Epidermal melanocyte (primary cell): ENCODE results near the gene ZFY.
A peak's percentile ranks its signal among the peaks of the same experiment; 100 is the strongest.
"Not testable (repeated sequence)": the region's sequence is repeated elsewhere in the genome, so short reads cannot be mapped to it uniquely, and the experiment has no call there.

ENCODE experiments used
- DNase-seq: peaks from one replicate; pipeline ENCODE4 v3.0.0; 2011; ENCODE audit warnings: low spot score; ENCODE audit not compliant: insufficient read length

ZFY gene

DNA sequence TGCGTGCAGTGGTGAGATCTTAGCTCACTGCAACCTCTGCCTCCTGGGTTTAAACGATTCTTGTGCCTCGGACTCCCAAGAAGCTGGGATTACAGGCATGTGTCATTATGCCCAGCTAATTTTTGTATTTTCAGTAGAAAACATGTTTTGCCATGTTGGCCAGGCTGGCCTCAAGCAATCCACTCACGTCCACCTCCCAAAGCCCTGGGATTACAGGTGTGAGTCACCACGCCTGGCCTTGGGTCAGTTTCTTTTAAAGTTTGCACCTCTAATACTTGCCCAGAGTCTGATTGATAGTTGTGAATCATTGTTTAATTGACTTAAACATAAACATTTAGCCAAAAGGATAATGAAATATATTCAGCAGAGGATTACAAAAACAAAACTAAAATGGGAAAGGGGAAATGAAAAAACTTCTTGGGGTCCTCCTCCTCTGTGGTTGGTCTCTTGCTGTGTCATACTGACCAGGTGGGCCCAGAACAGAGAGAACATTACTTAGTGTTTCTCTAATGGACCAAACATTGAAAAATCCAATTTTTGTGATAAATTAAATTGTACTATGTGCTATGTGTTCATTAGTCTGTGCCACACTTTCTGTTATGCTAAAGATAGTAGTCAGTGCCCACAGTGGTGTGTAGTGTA lies 38.0 kb downstream of the ZFY start:
- no peak for DNase-seq

DNA sequence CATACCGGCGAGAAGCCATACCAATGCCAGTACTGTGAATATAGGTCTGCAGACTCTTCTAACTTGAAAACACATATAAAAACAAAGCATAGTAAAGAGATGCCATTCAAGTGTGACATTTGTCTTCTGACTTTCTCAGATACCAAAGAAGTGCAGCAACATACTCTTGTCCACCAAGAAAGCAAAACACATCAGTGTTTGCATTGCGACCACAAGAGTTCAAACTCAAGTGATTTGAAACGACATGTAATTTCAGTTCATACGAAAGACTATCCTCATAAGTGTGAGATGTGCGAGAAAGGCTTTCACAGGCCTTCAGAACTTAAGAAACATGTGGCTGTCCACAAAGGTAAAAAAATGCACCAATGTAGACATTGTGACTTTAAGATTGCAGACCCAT lies 44.1 kb downstream of the ZFY start:
- no peak for DNase-seq

DNA sequence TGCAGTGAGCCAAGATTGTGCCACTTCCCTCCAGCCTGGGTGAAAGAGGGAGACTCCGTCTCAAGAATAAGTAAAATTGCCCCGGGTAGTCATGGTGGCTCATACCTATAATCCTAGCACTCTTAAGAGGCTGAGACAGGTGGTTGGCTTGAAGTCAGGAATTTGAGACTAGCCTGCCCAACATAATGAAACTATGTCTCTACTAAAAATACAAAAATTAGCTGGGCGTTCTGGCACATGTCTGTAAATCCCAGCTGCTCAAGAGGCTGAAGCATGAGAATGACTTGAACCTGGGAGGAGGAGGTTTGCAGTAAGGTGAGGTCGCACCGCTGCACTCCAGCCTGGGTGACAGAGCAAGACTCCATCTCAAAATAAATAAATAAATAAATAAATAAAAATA lies 49.3 kb downstream of the ZFY start:
- DNase-seq = no peak

DNA sequence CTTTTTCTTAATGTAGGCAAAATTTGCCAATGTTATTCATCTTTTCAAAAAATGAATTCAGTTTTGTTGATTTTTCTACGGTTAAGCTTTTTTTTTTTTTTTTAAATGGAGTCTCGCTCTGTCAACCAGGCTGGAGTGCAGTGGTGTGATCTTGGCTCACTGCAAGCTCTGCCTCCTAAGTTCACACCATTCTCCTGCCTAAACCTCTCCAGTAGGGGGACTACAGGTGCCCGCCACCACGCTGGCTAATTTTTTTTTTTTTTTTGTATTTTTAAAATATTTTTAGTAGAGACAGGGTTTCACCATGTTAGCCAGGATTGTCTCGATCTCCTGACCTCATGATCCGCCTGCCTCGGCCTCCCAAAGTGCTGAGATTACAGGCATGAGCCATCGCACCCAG lies 52.0 kb downstream of the ZFY start:
- not testable (repeated sequence) for DNase-seq

DNA sequence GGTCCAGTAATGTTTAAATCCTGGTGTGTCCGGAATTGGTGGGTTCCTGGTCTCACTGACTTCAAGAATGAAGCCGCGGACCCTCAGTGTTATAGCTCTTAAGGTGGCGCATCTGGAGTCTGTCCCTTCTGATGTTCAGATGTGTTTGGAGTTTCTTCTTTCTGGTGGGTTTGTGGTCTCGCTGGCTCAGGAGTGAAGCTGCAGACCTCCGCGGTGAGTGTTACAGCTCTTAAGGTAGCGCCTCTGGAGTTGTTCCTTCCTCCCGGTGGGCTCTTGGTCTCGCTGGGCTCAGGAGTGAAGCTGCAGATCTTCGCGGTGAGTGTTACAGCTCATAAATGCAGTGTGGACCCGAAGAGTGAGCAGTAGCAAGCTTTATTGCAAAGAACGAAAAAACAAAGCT lies 62.2 kb downstream of the ZFY start:
- not testable (repeated sequence) for DNase-seq

DNA sequence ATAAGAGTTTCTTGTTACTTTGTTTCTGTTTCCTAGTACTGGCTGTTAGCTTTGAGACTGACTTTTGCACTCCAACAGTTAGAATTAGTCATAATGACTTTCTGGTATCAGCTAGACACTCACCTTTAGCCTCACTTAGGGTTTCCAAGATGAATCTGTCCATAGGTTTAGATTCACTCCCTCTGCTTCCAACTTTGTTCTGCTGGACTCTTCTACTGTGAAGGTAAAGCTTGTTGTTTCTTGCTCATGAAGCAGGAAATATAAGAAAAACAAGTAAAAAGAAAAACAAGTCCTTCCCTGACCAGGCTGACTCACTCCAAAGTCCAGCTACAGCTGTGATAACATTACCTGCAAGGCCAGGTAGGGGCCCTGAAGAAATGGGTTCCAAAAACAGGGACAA lies 67.0 kb downstream of the ZFY start:
- DNase-seq = no peak

DNA sequence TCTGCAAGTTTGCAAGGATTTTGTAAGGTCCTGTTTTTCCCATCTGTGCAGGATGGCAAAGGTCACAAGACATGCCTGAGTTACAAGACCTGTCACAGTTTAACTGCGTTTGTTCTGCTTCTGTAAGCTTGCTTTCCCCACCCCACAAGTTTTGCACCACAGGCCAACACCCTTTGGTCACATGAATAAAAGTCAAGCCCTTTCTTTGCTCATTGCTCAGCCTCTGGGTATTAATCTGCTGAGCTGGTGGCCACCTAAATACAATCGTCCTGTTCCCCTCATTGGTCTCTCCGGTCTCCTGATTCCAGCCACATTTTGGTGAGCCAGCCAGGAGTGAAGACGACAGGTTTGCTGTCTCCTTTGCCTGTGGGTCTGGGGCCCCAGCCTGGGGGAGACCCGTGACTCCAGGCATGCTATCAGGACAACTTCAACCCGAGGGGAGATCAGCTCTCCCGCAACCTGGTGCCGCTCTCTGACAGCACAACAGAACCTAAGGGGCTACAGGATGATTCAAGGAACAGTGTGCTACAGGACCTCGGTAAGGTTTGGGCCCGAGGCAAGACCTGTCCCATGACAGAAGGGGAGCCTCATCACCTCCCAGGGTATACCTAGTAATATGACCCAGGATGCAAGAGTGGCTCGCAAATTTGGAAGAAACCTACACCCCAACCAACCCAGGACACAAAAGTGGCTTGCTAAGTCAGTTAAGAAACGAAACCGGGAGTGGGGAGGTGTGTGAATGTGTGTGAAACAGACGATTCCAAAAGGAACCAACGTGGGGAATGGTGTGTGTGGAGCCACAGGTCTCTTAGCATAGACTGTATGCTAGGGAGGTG lies 67.7 kb downstream of the ZFY start:
- DNase-seq = peak; percentile 21

DNA sequence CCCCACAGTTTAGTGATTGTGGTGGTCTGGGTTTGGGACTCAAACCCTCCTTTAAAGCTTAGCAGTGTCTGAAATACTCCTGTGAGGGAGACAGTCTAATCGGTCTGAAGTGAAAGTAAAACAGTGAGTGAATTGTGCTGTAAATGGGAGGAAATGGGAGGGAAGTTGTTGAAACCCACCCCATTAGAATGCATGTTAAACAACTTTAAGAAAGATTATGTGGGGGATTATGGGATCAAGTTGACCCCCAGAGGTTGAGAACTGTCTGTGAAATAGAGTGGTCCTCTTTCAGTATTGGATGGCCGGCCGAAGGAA lies 68.3 kb downstream of the ZFY start:
- peak; percentile 33 for DNase-seq

DNA sequence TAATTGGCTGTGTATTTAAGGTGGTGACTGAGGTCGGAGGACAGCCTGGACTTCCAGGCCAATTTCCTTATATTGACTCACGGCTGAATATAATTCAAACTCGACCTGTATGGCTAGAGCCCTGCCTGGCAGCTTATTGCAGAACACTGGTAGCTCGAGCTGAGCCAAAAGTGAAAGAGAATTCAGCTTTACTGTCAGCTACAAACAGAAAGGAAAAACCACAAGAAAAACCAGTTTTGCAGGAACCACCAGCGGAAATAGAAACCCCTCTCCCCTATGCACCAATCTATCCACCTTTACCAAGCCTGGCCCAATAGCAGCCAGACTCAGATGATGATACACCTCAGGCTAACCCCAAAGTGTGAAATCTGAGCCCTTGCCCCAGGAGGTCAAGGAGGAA lies 68.7 kb downstream of the ZFY start:
- DNase-seq = no peak

DNA sequence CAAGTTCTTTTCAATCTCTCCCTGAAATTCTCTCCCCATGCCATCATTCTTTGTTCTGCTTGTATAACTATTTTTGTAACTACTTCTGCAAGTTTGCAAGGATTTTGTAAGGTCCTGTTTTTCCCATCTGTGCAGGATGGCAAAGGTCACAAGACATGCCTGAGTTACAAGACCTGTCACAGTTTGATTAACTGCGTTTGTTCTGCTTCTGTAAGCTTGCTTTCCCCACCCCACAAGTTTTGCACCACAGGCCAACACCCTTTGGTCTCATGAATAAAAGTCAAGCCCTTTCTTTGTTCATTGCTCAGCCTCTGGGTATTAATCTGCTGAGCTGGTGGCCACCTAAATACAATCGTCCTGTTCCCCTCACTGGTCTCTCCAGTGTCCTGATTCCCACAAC lies 70.8 kb downstream of the ZFY start:
- not testable (repeated sequence) for DNase-seq

DNA sequence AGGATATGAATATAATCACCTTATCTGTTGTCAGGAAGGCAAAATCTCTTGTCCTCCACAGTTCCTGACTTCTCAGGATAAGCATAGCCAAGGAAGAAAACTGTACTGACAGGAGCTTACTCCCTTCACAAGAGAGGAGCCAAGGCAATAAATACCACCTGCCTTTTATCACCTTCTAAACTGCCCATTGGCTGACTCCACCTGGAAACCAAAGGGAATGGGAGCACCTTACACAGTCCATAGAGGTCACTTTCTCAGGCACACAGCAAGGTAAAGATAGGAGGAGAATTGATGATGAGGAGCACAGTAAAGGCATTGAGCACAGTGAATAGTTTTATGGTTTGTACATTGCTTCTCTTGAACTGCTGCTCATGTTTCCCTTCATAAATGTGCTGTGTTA lies 72.8 kb downstream of the ZFY start:
- DNase-seq = no peak

DNA sequence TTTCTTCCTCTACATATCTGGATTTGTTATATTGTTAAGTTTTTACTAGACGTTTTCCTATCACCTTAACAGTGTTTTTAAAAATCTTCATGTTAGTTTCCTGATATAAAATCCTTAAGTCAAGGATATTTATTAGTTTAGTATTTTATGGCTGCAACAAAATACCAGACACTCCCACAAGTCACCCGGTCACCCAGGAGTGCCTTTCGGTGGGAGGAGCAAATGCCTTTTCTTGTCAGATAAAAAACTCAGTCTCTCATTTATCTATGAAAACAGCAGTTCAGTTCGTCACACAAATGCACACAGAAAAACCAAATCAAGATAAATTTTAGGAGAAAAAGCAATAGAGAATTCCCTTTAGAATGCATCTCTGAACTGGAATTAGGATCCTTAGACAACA lies 77.0 kb downstream of the ZFY start:
- no peak for DNase-seq

DNA sequence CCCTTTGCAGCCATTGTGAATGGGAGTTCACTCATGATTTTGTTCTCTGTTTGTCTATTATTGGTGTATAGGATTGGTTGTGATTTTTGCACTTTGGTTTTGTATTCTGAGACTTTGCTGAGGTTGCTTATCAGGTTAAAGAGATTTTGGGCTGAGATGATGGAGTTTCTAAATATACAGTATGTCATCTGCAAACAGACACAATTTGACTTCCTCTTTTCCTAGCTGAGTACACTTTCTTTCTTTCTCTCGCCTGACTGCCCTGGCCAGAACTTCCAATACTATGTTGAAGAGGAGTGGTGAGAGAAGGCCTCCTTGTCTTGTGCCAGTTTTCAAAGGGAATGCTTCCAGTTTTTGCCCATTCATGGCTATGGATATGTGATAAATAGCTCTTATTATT lies 81.4 kb downstream of the ZFY start:
- no peak for DNase-seq

DNA sequence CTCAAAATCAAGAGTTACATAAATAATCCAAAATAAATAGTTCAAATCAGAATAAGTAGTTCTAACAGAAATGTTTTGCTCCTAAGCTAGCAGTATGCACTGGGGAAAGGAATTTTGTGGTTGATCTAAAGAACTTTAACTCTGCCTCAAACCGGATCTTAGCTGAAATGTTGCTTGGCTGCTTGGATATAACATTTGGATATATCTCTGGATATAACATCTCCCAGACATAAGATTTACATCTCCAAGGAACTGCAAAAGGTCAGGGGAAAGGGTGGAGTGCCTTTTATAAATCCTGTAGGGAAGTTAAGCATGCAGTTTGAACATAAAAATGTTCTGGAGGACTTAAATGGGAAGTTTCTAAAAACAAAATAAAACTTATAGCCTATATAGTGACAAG lies 83.4 kb downstream of the ZFY start:
- no peak for DNase-seq

DNA sequence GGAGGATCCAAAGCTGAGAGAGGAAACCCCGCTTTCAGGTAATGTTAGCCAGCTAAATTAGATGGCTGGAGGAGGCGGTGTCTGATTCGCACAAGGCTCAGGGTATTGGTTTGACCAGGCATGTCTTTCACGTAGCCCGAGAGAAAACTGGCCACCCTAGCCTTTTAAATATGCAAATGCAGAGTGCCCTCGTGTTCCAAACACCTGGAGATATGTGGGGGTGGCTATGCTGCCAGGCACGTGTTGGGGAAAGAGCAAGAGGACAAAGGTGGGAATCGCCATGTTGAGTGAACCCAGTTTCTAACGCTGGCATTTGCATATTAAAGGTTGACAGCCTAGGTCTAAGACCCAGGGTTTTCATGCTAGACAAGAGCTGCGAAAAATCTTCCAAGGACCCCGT lies 84.4 kb downstream of the ZFY start:
- no peak for DNase-seq

DNA sequence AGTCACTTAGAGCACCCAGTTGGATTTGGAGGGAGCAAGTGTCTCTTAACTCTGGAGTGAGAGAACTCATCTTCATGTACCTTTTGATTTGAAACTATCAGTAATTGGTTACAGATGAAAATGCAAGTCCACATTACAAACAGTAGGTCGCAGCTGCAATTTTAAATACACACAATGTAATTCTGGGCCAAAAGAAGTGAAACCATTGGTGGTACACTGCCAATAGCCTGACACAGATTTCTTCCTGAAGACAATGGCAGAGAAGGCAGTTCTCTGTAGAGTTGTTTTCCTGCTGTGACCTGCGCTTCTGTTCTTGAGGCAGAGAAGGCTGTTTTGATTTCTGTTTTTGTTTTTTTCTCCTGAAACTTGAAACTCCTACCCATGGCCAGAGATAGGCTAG lies 86.0 kb downstream of the ZFY start:
- DNase-seq = no peak

DNA sequence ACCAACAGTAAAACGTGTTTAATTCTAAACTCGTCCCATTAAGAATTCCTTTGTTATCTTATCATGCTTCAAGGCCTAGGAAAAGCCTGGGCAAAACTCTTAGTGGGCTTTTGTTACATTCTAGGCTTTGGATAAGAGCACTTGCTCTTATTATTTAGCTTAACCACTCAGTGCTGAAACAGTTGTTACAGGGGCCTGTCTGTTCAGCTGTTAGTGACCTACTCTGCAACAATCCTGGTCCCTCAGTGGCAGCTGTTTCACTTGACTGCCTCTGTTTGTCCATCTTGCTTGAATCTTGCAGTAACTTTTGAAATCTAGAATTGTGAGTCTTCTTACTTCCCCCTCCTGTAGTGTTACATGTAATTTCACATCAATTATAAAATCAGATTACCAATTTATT lies 88.4 kb downstream of the ZFY start:
- no peak for DNase-seq

DNA sequence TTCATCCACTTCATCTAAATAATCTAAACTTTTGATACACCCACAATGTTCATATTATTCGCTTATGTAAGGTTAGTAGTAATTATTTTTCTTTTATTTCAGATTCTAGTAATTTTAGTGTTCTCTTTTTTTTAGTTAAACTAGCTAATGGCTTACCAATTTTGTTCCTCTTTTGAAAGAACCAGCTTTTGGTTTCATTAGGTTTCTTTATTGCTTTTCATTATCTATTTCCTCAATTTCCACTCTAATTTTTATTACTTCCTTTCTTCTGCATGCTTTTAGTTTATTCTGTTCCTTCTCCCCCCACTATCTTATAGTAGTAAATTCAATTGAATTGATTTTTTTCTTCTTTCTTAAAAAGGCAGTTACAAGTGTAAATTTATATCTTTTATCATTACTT lies 90.2 kb downstream of the ZFY start:
- DNase-seq = no peak
